T47D (cell line): ENCODE data around the gene RGS7.

Experiments used
- DNase-seq, 2 experiments: peaks; one replicate each; pipeline versions ENCODE4 v3.0.0 to v3.0.0-alpha.2; 2011 to 2012; ENCODE audit warnings: low read depth in 1 of 2, low spot score in 1 of 2
- JUND ChIP-seq: IDR thresholded peaks from 2 replicates; pipeline ENCODE4 v1.6.1; 2012; ENCODE audit warnings: low read depth
- in situ Hi-C: cut with HindIII; loops from 2 replicates; pipeline ENCODE4 v1.10.0; 2016; ENCODE audit warnings: low sequenced_read_pairs, low pct_unique_long_range_greater_than_20kb

Gene RGS7

GRCh38 chr1:240942901-240943300 is 414.1 kb downstream of the RGS7 start:
- no peak for TF ChIP-seq JUND
- DNase-seq = no peak
- in situ Hi-C loops = no loop called here

- no peak for DNase-seq
- in situ Hi-C loops = no loop called here
Observed at GRCh38 chr1:240941701-240942370, 415.2 kb downstream of the RGS7 start.

DNA sequence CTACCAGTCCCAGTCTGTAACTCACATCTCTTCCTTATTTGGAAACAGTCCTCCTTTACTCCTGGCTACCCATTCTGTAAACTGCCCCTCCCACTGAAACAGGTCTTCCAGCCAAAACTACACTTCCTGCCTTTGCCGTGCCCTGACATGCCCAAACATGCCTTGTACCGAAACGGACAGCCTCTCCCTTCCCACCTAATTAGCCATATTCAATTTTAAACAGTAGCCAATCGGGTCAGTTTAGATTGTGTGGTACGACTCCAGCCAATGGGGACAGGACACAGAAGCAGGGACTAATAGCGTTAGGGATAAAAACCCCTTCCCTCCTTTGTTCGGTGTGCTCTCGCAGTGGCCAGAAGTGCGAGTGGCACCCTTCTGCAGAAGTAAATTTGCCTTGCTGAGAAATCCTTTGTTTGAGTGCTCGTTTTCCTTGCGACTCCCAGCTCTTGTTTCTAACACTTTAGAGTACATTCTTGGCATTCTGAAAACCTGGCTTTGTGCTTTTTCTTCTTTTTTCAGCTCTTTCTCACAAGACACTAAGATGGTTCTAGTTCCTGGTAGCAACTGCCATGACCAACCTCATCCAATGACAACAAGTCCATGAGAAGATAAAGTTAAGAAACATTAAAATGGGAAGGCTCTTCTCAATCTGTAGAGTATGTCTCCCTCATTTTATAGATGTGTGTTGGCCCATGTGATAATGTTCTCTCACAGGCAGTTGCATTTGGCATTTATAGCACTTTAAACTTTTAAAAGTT is 419.9 kb downstream of the RGS7 start:
- in situ Hi-C loops = no loop called here
- no peak for TF ChIP-seq JUND
- peak in 1 of 2 experiments; percentile 7 for DNase-seq

More at GRCh38 chr1:240941701-240942370, 415.2 kb downstream of the RGS7 start:
- no peak for TF ChIP-seq JUND

GRCh38 chr1:240935920-240936319 is 421.1 kb downstream of the RGS7 start:
- in situ Hi-C loops = no loop called here
- DNase-seq = no peak
- no peak for TF ChIP-seq JUND

DNA sequence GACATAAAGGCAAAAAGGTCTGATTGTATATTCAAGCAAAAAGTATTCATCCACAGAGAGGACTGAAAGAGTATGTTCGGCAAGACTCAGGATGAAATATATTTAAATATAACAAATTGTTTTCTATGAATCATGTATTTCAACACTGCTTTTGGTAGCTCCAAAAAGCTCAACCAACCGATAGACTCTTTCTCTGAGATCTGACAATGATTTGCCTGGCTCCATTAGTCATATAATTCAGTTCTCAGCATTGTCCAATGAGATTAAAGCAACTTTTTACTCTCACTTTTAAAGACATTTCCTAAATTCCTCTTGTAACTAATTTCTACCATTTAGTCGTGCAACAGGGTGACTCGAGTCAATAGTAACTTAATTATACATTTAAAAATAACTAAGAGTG is 426.0 kb downstream of the RGS7 start:
- in situ Hi-C loops = no loop called here
- TF ChIP-seq JUND = no peak
- no peak for DNase-seq

DNA sequence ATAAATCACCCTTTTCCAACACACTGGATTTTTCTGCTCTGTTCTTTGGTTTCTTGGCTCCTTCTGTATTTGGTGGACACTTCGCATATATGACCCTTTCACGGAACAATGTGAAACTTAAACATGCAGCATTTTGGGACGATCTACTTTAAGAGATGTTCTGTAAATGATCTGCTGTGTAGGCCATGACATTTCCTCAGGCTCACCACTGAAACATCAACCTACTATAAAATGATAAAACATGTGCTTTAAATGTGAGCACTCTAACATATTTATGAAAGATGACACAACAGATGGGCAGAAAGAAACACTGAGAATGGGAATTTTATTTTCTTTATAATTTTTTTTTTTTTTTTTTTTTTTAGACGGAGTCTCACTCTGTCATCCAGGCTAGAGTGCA is 428.7 kb downstream of the RGS7 start:
- in situ Hi-C loops = no loop called here
- TF ChIP-seq JUND = no peak
- DNase-seq = no peak

GRCh38 chr1:240927821-240928220 is 429.2 kb downstream of the RGS7 start:
- no peak for TF ChIP-seq JUND
- no peak for DNase-seq
- in situ Hi-C loops = no loop called here

GRCh38 chr1:240925273-240925672 is 431.7 kb downstream of the RGS7 start:
- in situ Hi-C loops = no loop called here
- TF ChIP-seq JUND = no peak
- DNase-seq = no peak

DNA sequence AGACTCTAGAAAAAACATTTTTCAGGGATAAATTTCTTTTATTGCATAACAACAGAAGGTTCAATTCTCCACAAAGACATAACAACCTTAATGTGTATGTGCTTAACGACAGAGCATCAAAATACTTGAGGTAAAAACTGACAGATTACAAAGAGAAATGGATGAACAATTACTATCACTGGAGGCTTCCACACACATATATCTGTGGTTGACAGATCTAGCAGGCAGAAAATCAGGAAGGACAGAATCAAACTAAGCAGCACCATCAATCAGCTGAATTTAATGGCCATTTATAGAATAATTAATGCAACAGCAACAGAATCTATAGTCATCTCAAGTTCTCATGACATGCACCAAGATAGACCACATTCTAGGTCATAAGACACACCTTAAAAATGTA is 439.0 kb downstream of the RGS7 start:
- no peak for DNase-seq
- no peak for TF ChIP-seq JUND
- in situ Hi-C loops = no loop called here

DNA sequence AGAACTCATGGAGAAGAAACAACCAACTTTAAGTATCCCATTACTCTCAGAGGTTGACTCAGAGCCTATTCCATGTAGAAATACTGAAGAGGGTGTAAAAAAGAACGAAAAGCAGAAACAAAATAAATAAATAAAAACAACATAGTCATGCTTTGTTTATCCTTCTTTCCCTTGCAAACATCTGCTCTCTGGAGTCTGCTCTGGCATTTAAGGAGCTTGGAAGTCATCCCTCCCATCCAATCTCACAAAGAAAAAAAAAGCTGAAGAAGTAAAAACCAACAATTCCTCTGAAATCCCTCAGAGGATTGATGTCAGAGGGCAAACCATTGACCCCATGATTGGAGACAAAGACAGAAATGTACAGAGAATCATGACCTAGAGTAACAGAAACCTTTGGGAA is 442.5 kb downstream of the RGS7 start:
- in situ Hi-C loops = no loop called here
- no peak for DNase-seq
- no peak for TF ChIP-seq JUND

GRCh38 chr1:240912821-240913220 is 444.2 kb downstream of the RGS7 start:
- in situ Hi-C loops = no loop called here
- no peak for TF ChIP-seq JUND
- peak; percentile 7 to 48 for DNase-seq

DNA sequence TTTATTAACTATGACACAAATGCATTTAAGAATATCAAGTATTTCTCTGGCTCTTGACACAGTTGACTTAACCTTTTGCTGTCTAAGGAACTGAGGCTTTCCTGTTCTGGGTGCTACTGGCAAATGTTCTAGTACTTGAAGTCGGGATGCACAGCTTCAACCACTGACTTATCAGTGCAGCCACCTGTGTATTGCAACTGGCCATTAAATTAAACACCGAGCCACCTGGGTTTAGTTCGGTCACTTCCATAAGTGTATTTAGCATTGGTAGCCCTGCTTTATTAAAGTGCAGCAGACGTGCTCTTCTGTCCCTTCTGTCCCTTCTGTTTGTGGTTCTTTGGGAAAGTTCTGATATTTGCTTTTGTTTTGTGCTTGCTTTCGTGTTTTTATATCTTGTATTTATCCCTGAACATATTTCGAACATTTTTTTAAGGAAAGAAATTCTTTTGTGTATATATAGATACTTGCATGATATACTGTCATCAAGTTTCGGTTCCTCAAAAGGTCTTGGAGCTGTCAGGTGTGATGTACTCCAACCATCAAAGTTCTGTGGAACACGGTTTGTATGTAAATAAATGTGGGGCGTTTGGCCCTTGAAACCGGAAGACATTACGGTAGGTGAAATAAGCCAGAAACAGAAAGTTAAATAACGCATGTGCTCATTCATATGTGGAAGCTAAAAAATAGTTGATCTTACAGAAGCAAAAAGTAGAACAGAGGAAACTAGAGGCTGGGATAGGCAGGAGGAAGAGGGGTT is 447.1 kb downstream of the RGS7 start:
- no peak for TF ChIP-seq JUND
- in situ Hi-C loops = no loop called here
- DNase-seq = no peak

GRCh38 chr1:240906477-240906876 is 450.5 kb downstream of the RGS7 start:
- DNase-seq = no peak
- in situ Hi-C loops = no loop called here
- no peak for TF ChIP-seq JUND
